ENCODE data around the gene CALHM2. TPM values are rescaled to one million over a fixed set of nuclear protein-coding genes. Genes with fewer than 3 reads are reported as not detected.

The CALHM2 gene
- total and polyA plus RNA-seq, 7 experiments from 2014 or later: 2.0 to 67.2 (median 19.2) TPM

- intact Hi-C loops (cut with micrococcal nuclease): no loop called here
- Mint-ChIP-seq H3K4me3 (peak overlapping the region in 1 of 10 donors; percentile 59), H3K36me3 (no peaks in the 10 kb centered on the region), H3K27me3 (peaks cover 0 to 13% (median 0%) of the 10 kb centered on the region in 5 donors), H3K27ac (no peak overlapping the region), H3K9me3 (peaks cover 0 to 1% (median 0%) of the 10 kb centered on the region in 11 donors), H3K4me1 (peaks cover 0 to 20% (median 0%) of the 10 kb centered on the region in 7 donors)
- DNase-seq (no peak), ATAC-seq (no peak)
- Histone ChIP-seq H3K4me3 (ENCODE audit: low read length) (no peak overlapping the region), H3K9me3 (ENCODE audit: control insufficient read depth in 2 of 3, low read length in 3 of 3) (no peaks in the 10 kb centered on the region), H3K27me3 (ENCODE audit: control insufficient read depth in 2 of 2, insufficient read depth in 2 of 2, low read length in 2 of 2) (no peaks in the 10 kb centered on the region), H3K36me3 (ENCODE audit: control insufficient read depth in 2 of 3, insufficient read depth in 3 of 3, low read length in 3 of 3) (no peaks in the 10 kb centered on the region), H3K4me1 (ENCODE audit: control insufficient read depth in 2 of 2, insufficient read depth in 2 of 2, low read length in 2 of 2) (peaks cover 0 to 7% of the 10 kb centered on the region in 2 donors), H3K27ac (ENCODE audit: low read depth, low read length) (no peak overlapping the region)
- POLR2A ChIA-PET: interaction anchor here (0.6 to 1.4 kb wide), 2 partner anchors 8 to 9 kb away, joined by 3 to 5 read pairs; no protein-coding TSS in a partner anchor
- CTCF ChIA-PET: no interaction called here
Measured at GRCh38 chr10:103459615-103460014, 7.4 kb upstream of the CALHM2 start.

GRCh38 chr10:103458720-103459119, 6.5 kb upstream of the CALHM2 start, which contains the start of gene CALHM1:
Gene CALHM1 (minus strand): TSS chr10:103458900. CDS start chr10:103458751, 149 bp downstream.
- peaks cover 0 to 11% of the 10 kb centered on the region in 2 donors for H3K4me1 ChIP-seq (ENCODE audit: control insufficient read depth in 2 of 2, insufficient read depth in 2 of 2, low read length in 2 of 2)
- ATAC-seq (peak; percentile 57), DNase-seq (no peak)
- Mint-ChIP-seq H3K36me3 (no peaks in the 10 kb centered on the region), H3K4me3 (peak within 1 kb of the TSS in 1 of 10 donors; percentile 52), H3K27me3 (peaks cover 0 to 12% (median 0%) of the 10 kb centered on the region in 5 donors), H3K4me1 (peaks cover 0 to 23% (median 2%) of the 10 kb centered on the region in 7 donors), H3K27ac (peak within 1 kb of the TSS in 1 of 9 donors; percentile 29), H3K9me3 (peaks cover 0 to 1% (median 0%) of the 10 kb centered on the region in 11 donors)
- POLR2A ChIA-PET: no interaction called here
- H3K4me3 ChIP-seq (ENCODE audit: low read length): no peak within 1 kb of the TSS
- CTCF ChIA-PET: no interaction called here
- H3K36me3 ChIP-seq (ENCODE audit: control insufficient read depth in 2 of 3, insufficient read depth in 3 of 3, low read length in 3 of 3): no peaks in the 10 kb centered on the region
- H3K27ac ChIP-seq (ENCODE audit: low read depth, low read length): no peak within 1 kb of the TSS
- H3K9me3 ChIP-seq (ENCODE audit: control insufficient read depth in 2 of 3, low read length in 3 of 3): no peaks in the 10 kb centered on the region
- no peaks in the 10 kb centered on the region for H3K27me3 ChIP-seq (ENCODE audit: control insufficient read depth in 2 of 2, insufficient read depth in 2 of 2, low read length in 2 of 2)
- intact Hi-C loops (cut with micrococcal nuclease): no loop called here

- Histone ChIP-seq H3K36me3 (ENCODE audit: control insufficient read depth in 2 of 3, insufficient read depth in 3 of 3, low read length in 3 of 3) (no peaks in the 10 kb centered on the region), H3K27me3 (ENCODE audit: control insufficient read depth in 2 of 2, insufficient read depth in 2 of 2, low read length in 2 of 2) (no peaks in the 10 kb centered on the region), H3K4me3 (ENCODE audit: low read length) (no peak overlapping the region), H3K27ac (ENCODE audit: low read depth, low read length) (no peak overlapping the region), H3K9me3 (ENCODE audit: control insufficient read depth in 2 of 3, low read length in 3 of 3) (no peaks in the 10 kb centered on the region), H3K4me1 (ENCODE audit: control insufficient read depth in 2 of 2, insufficient read depth in 2 of 2, low read length in 2 of 2) (peaks cover 0 to 13% of the 10 kb centered on the region in 2 donors)
- DNase-seq (no peak), ATAC-seq (no peak)
- Mint-ChIP-seq H3K4me3 (no peak overlapping the region), H3K27ac (no peak overlapping the region), H3K27me3 (peaks cover 0 to 5% (median 0%) of the 10 kb centered on the region in 5 donors), H3K9me3 (peaks cover 0 to 1% (median 0%) of the 10 kb centered on the region in 11 donors), H3K36me3 (no peaks in the 10 kb centered on the region), H3K4me1 (peaks cover 0 to 29% (median 9%) of the 10 kb centered on the region in 7 donors)
- CTCF ChIA-PET: no interaction called here
- POLR2A ChIA-PET: no interaction called here
- intact Hi-C loops (cut with micrococcal nuclease): no loop called here
Measured at GRCh38 chr10:103457896-103458583, 5.9 kb upstream of the CALHM2 start.

- ATAC-seq (no peak), DNase-seq (no peak)
- no peak overlapping the region for H3K27ac ChIP-seq (ENCODE audit: low read depth, low read length)
- ChIA-PET POLR2A (no interaction called here), CTCF (no interaction called here)
- no peak overlapping the region for H3K4me3 Mint-ChIP-seq
- intact Hi-C loops (cut with micrococcal nuclease): no loop called here
- H3K4me1 Mint-ChIP-seq: peaks cover 0 to 35% (median 12%) of the 10 kb centered on the region in 7 donors
- H3K27ac Mint-ChIP-seq: peak overlapping the region in 3 of 9 donors; percentile 54 to 67 (median 59)
- H3K27me3 Mint-ChIP-seq: peaks cover 0 to 2% (median 0%) of the 10 kb centered on the region in 5 donors
- H3K9me3 Mint-ChIP-seq: peaks cover 0 to 1% (median 0%) of the 10 kb centered on the region in 11 donors
- H3K4me1 ChIP-seq (ENCODE audit: control insufficient read depth in 2 of 2, insufficient read depth in 2 of 2, low read length in 2 of 2): peaks cover 0 to 18% of the 10 kb centered on the region in 2 donors
- H3K36me3 ChIP-seq (ENCODE audit: control insufficient read depth in 2 of 3, insufficient read depth in 3 of 3, low read length in 3 of 3): no peaks in the 10 kb centered on the region
- no peaks in the 10 kb centered on the region for H3K9me3 ChIP-seq (ENCODE audit: control insufficient read depth in 2 of 3, low read length in 3 of 3)
- no peaks in the 10 kb centered on the region for H3K27me3 ChIP-seq (ENCODE audit: control insufficient read depth in 2 of 2, insufficient read depth in 2 of 2, low read length in 2 of 2)
- no peak overlapping the region for H3K4me3 ChIP-seq (ENCODE audit: low read length)
- no peaks in the 10 kb centered on the region for H3K36me3 Mint-ChIP-seq
Measured at GRCh38 chr10:103457176-103457712, 5.1 kb upstream of the CALHM2 start.

- H3K36me3 ChIP-seq (ENCODE audit: control insufficient read depth in 2 of 3, insufficient read depth in 3 of 3, low read length in 3 of 3): no peaks in the 10 kb centered on the region
- peak overlapping the region in 1 of 9 donors; percentile 18 for H3K27ac Mint-ChIP-seq
- no peak for DNase-seq
- CTCF ChIA-PET: no interaction called here
- ATAC-seq: no peak
- no peak overlapping the region for H3K4me3 Mint-ChIP-seq
- peaks cover 4 to 18% of the 10 kb centered on the region in 2 donors for H3K4me1 ChIP-seq (ENCODE audit: control insufficient read depth in 2 of 2, insufficient read depth in 2 of 2, low read length in 2 of 2)
- peaks cover 0 to 3% (median 0%) of the 10 kb centered on the region in 5 donors for H3K36me3 Mint-ChIP-seq
- POLR2A ChIA-PET: interaction anchor here (0.6 kb wide), 1 partner anchor 99 kb away, joined by 5 read pairs; no protein-coding TSS in a partner anchor
- peaks cover 0 to 38% (median 16%) of the 10 kb centered on the region in 7 donors for H3K4me1 Mint-ChIP-seq
- H3K27ac ChIP-seq (ENCODE audit: low read depth, low read length): no peak overlapping the region
- intact Hi-C loops (cut with micrococcal nuclease): no loop called here
- no peak overlapping the region for H3K4me3 ChIP-seq (ENCODE audit: low read length)
- peaks cover 0 to under 1% (median 0%) of the 10 kb centered on the region in 5 donors for H3K27me3 Mint-ChIP-seq
- peaks cover 0 to 1% (median 0%) of the 10 kb centered on the region in 11 donors for H3K9me3 Mint-ChIP-seq
- no peaks in the 10 kb centered on the region for H3K9me3 ChIP-seq (ENCODE audit: control insufficient read depth in 2 of 3, low read length in 3 of 3)
- no peaks in the 10 kb centered on the region for H3K27me3 ChIP-seq (ENCODE audit: control insufficient read depth in 2 of 2, insufficient read depth in 2 of 2, low read length in 2 of 2)
Measured at GRCh38 chr10:103456074-103456660, 4.0 kb upstream of the CALHM2 start.

- H3K27ac ChIP-seq (ENCODE audit: low read depth, low read length): no peak overlapping the region
- H3K4me1 Mint-ChIP-seq: peaks cover 9 to 46% (median 25%) of the 10 kb centered on the region in 7 donors
- H3K36me3 ChIP-seq (ENCODE audit: control insufficient read depth in 2 of 3, insufficient read depth in 3 of 3, low read length in 3 of 3): no peaks in the 10 kb centered on the region
- H3K9me3 ChIP-seq (ENCODE audit: control insufficient read depth in 2 of 3, low read length in 3 of 3): no peaks in the 10 kb centered on the region
- POLR2A ChIA-PET: interaction anchor here (0.6 kb wide), 2 partner anchors 29 to 98 kb away, joined by 3 to 5 read pairs; no protein-coding TSS in a partner anchor
- CTCF ChIA-PET: no interaction called here
- no peak overlapping the region for H3K4me3 Mint-ChIP-seq
- peaks cover 0 to 1% (median 0%) of the 10 kb centered on the region in 11 donors for H3K9me3 Mint-ChIP-seq
- H3K27ac Mint-ChIP-seq: no peak overlapping the region
- peaks cover 13 to 24% of the 10 kb centered on the region in 2 donors for H3K4me1 ChIP-seq (ENCODE audit: control insufficient read depth in 2 of 2, insufficient read depth in 2 of 2, low read length in 2 of 2)
- no peaks in the 10 kb centered on the region for H3K27me3 Mint-ChIP-seq
- no peak for DNase-seq
- H3K4me3 ChIP-seq (ENCODE audit: low read length): no peak overlapping the region
- no peak for ATAC-seq
- no peaks in the 10 kb centered on the region for H3K27me3 ChIP-seq (ENCODE audit: control insufficient read depth in 2 of 2, insufficient read depth in 2 of 2, low read length in 2 of 2)
- peaks cover 0 to 11% (median 0%) of the 10 kb centered on the region in 5 donors for H3K36me3 Mint-ChIP-seq
- intact Hi-C loops (cut with micrococcal nuclease): no loop called here
Measured at GRCh38 chr10:103455235-103455634, 3.1 kb upstream of the CALHM2 start.

All from naive thymus-derived CD4-positive, alpha-beta T cell (primary cell).